HG03039 (cell line): ENCODE measurements around the gene NDRG2.
"Not testable (repeated sequence)": the region's sequence is repeated elsewhere in the genome, so short reads cannot be mapped to it uniquely, and the experiment has no call there.

Source experiments
- ATAC-seq: cut with Tn5 transposase; IDR thresholded peaks from one replicate; pipeline ENCODE4 v1.9.1; 2021; ENCODE audit warnings: mild to moderate bottlenecking, moderate library complexity; ENCODE audit not compliant: unreplicated experiment

Gene NDRG2

DNA sequence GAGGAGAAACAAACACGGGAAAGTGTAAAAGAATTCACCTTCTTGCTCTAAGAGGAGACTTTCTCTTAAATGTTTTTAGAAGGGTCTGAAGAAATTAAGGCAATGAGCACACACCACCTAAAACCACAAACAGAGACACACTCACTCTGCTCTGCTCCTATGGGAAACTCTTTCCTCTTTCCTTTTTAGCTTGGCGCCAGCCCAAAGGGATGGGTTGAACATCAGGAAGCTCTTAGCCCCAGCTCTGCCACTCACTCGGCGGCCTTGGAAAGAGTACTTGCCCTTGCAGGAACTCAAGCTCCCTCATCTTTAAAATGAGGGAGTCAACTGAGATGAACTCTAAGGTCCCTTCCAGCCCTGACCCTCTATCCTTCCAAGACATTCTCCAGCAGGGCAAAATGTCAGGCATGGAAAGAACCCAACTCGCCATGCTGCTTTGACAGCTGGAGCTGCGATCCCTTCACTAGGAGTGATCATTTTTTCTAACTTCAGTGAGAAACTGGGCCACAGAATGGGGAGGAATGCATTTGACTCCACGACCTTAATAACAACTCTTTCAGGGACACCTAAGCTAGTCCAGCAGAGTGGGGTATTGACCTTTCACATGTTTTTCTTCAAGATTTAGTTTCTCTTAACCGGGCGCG, 31.8 kb upstream of the NDRG2 start:
- ATAC-seq, result no peak

- ATAC-seq, result no peak
These were observed 30.7 kb upstream of the NDRG2 start for GRCh38 chr14:21055432-21056117.

DNA sequence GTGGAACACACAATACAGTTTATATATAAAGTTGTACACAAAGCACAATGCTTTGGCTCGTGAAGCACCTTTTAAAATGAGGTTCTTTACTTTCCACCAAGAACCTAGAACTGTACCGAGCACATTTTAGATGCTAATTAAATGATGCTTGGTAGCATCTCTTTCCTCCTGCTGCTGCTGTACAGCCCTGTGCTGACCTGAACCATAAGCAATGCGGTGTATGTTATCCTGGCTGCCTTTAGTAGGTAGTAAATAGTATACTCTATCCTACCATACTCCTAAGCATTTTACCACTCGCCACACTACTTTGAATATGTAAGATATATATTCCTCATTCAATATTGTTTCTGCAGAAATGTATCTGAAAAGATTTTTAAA, 29.9 kb upstream of the NDRG2 start:
- no peak for ATAC-seq

- no peak for ATAC-seq
These were observed 29.4 kb upstream of the NDRG2 start for GRCh38 chr14:21054123-21054767.

DNA sequence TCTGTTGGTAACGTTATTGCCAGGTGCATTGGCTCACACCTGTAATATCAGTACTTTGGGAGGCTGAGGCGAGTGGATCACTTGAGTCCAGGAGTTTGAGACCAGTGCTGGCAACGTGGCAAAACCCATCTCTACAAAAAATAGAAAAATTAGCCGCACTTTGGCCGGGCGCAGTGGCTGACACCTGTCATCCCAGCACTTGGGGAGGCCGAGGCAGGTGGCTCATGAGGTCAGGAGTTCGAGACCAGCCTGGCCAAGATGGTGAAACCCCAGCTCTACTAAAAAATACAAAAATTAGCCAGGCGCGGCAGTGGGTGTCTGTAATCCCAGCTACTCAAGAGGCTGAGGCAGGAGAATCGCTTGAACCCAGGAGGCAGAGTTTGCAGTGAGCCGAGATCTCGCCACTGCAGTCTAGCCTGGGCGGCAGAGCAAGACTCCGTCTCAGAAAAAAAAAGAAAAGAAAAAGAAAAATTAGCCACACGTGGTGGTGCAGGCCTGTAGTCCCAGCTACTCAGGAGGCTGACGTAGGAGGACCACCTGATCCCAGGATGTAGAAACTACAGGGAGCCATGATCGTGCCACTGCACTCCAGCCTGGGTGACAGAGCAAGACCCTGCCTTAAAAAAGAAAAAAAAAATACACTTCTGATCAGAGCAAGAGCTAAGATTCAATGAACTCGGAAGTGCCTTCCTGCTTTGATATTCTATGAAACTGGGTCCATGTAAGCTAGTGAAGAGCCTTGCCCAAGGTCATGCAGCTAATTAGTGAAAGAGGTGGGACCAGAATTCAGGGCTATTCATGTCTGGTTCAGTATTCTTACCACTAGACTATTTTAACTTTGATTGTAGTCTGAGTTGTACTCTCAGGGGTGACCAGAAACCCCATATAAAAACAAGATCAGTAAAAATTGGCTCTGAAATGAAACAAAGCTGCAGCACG, 28.6 kb upstream of the NDRG2 start:
- ATAC-seq, result no peak

DNA sequence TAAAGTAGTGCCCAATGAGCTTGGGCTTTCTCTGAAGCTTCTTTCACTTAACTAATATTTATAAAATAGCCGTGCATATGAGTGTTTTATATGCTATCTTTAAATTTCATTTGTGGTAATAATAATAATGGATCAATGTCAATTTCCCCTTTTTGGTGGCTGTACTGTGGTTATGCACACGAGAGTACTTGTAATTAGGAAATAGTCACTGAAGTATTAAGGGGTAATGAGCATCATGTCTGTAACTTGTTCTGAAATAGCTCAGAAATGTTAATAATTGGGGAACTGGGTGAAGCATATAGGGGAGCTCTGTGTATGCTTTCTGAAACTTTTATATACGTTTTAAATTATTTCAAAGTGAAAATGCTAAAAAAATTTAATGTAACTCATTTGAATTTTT, 25.7 kb upstream of the NDRG2 start:
- ATAC-seq, result no peak

GRCh38 chr14:21049271-21049673, 24.4 kb upstream of the NDRG2 start:
- no peak for ATAC-seq

- no peak for ATAC-seq
These were observed 23.8 kb upstream of the NDRG2 start for GRCh38 chr14:21048638-21049037.

DNA sequence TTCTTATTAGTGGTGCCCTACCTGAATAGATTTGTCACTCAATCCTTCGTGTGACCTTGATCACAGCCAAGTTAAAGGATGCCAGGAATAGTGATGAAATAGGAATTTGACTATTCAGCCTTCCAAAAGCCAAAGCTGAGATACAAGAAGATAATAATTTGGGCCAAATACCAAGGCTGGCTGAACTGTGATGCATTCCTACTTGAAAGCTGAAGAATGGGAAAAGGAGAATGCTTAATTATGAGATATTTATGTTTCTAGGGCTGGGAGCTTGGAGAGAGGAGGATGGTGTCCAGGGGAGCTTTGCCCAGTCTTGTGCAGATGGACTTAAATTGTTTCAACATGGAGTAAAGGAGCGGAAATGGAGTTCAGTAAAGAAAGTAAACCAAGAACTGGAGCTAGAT, 22.5 kb upstream of the NDRG2 start:
- no peak for ATAC-seq

- no peak for ATAC-seq
These were observed 19.2 kb upstream of the NDRG2 start for GRCh38 chr14:21043974-21044618.

DNA sequence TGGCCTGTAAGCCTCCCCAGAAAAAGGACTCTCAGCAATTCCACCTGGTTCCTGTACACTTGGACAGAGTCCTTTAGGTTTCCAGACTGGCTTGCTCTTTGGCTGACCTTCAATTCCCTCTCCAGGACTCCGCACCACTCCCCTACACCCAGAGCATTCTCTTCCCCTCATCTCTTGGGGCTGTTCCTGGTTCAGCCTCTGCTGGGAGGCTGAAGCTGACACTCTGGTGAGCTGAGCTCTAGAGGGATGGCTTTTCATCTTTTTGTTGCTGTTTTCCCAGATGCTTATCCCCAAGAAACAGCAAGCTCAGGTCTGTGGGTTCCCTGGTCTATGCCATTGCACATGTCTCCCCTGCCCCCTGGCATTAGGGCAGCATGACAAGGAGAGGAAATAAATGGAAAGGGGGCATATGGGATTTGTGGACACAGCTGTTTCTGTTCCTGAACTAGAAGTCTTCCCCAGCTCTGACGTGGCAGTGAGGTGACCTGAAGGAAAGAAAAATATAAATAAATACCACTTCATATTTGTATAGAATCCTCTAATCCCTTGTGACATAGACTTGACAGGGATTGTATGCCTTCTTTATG, 18.6 kb upstream of the NDRG2 start:
- no peak for ATAC-seq

- ATAC-seq, result no peak
These were observed 18.1 kb upstream of the NDRG2 start for GRCh38 chr14:21042918-21043317.

GRCh38 chr14:21041676-21042433, 17.0 kb upstream of the NDRG2 start, which contains the start of gene RNASE7:
RNASE7 (plus strand) TSS chr14:21042362; CDS start chr14:21042993, 631 bp downstream.
- ATAC-seq, result no peak

GRCh38 chr14:21040941-21041340, 16.1 kb upstream of the NDRG2 start:
- not testable (repeated sequence) for ATAC-seq

GRCh38 chr14:21040370-21040925, 15.6 kb upstream of the NDRG2 start:
- ATAC-seq, result no peak

DNA sequence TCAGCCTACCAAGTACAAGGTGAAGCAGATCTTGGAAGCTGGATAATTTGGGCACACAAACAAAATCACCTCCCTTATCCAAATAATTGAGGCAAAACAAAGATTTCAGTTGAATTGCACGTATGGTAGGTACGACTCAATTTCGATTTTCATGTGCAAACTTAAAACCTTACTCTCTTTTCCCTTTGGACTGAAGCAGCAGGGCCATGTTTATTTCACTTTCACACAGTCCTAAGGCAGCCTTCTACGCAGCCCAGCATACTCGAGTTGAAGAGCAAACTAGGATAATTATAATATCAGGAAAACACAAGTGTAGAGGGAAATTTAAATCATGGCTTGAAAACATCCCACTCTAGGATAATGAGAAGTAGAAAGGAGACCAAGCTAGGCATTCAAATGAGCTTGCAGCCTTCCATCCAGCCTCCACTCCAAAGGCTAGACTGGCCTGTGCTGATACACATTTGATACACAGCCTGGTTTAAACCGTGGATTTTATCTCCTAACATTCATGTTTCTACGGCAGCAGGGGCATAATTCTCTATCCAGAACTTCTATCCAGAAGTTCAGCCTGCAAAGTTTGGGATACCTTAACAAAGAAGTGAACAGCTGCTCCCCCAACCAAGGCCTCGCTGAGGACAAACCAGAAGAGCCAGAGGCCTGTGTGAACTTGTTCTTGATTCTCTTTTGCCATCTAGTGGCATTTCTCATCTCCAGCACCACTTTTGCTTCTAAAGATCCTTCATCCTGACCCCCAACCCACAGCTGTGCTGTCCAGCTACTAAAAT, 14.9 kb upstream of the NDRG2 start:
- no peak for ATAC-seq

DNA sequence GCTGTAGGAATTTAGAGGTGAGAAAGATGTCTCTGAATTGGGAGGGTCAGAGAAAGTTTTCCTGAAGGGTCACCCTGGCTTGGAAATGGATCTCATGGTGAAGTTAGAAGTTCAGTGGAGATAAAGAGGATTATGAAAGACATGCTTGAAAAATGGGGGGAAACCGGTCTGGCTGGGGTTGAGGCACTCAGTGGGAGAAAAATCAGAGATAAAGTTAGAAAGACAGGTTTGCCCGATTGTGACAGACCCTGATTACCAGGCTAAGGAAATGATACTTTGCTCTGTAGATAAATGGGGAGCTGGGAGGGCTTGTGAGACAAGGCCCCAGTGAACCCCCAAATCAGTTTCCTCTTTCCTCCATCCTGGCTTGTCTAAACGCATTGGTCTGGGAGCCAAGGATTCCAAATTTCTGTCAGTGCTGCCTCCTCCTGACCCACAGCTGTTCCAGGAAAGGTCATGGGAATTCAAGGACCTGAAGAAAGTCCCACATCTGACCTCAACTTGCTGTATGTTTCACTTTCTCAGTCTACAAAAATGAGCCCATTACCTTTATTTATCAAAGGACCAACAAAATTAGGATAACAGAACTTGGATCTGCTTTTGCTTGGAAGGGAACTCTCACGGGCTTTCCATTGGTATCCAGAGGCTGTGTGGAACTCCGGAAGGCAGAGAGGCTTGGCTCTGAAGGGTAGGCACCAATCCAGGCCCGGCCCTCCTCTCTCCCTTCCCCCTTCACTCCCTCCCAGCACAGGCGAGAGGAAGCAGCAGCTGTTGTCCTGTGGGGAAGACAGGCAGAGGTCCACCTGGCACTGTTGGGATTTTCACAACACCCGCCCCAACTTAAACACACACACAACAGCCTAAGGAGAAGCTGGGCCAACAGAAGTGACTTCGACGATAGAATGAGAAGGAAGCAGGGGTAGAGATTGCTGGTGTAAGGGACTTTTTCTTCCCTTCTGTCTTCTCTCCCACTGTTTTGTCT, 13.9 kb upstream of the NDRG2 start:
- no peak for ATAC-seq
